GM19372 (cell line): ENCODE measurements around the gene NMRK1.

Source experiments
- ATAC-seq: cut with Tn5 transposase; IDR thresholded peaks from one replicate; pipeline ENCODE4 v1.9.1; 2021; ENCODE audit warnings: mild to moderate bottlenecking, low read depth, moderate library complexity; ENCODE audit not compliant: unreplicated experiment

Gene NMRK1

DNA sequence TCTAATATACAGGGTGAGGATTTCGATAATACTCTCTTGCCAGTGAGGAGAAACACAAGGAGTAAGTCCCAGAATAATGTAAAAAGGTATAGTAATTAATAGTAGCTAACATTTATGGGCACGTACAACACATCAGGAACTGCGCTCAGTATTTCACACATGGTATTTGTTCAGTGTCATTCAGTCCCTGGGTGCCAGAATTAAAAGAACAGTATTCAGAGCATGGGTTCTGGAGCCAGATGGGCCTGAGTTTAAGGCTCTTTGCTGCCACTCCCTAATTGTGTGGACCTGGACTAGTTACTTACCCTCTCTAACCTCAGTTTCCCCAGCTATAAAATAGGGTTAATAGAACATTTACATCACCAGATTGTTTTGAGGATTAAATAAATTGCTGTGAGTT, 16.7 kb upstream of the NMRK1 start:
- ATAC-seq: no peak

- ATAC-seq: no peak
Measured at GRCh38 chr9:75102177-75102790, 14.3 kb upstream of the NMRK1 start.

GRCh38 chr9:75101004-75101588, 13.1 kb upstream of the NMRK1 start:
- no peak for ATAC-seq

- ATAC-seq: no peak
Measured at GRCh38 chr9:75096796-75097195, 8.8 kb upstream of the NMRK1 start.

GRCh38 chr9:75092766-75093165, 4.8 kb upstream of the NMRK1 start:
- ATAC-seq: no peak

GRCh38 chr9:75090579-75090978, 2.6 kb upstream of the NMRK1 start:
- ATAC-seq: no peak

DNA sequence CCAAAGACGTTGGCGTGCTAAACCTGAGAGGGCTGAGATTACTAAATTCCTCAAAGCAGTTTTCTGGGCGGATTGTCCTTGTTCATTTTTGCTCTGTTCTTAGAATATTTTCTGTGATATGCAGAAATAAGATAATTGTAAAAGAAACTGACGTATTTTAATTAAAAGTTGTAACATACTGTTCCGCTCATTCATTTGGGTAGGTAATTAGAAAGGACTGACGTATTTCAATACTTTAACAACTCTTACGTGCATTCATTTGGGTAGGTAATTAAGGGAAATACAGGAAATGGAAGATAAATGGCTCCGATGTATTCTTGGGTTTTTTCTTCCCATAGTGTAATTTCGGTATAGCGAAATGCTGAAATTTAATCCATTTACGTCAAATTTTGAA, 1.4 kb upstream of the NMRK1 start:
- ATAC-seq: no peak

GRCh38 chr9:75088646-75089372, 854 bp upstream of the NMRK1 start:
- ATAC-seq: peak; percentile 28

GRCh38 chr9:75087289-75087823, 599 bp downstream of the NMRK1 start:
- ATAC-seq: no peak

DNA sequence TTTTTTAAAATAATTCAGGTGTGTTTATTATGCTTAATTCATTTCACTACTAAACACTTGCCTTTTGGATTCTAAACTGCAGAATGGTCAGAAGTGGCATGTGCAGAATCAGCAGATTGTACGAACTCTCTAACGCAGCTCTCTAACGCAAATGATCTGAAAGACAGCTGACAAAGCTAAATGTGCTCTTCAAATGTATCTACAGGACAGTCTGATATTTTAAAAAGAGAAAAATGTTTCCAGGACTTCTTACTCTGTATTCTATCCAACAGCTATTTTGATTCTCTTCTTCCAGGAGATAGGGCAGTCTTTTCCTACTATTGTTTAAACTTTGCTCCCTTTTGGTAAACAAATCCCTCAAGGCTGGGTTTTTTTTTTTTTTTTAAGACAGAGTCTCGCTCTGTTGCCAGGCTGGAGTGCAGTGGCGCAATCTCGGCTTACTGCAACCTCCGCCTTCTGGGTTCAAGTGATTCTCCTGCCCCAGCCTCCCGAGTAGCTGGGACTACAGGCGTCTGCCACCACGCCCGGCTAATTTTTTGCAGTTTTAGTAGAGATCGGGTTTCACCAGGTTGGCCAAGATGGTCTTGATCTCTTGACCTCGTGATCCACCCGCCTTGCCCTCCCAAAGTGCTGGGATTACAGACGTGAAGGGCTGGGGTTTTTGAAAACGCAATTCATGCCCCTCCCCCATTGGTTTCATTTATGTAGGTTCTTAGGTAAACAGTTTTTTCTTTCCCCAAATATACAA, 1.2 kb downstream of the NMRK1 start:
- ATAC-seq: no peak

- no peak for ATAC-seq
Measured at GRCh38 chr9:75085640-75086039, 2.3 kb downstream of the NMRK1 start.

DNA sequence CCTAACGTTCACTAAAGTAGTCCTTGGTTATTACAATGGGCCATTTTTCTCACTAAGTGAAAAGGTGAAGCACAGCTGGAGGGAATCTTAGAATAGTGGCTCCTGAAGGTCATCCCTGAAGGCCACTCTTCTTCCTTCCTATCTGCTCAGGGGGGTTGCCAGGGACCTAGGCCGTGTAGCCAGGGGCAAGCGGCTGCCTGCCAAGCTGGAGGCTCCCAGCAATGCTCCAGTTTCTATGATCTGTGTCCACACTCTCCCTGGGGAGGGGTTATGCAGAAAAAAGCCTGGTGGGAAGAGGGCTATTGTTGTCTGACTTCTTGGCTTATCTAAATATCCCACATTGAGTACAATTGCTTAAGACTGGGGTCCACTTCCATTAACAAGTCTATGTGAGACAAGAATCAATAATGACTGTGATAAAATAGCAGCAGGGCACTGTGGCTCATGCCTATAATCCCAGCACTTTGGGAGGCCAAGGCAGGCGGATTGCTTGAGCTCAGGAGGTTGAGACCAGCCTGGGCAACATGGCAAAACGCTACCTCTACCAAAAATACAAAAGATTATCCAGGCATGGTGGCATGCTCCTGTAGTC, 3.8 kb downstream of the NMRK1 start:
- ATAC-seq: no peak

- ATAC-seq: no peak
Measured at GRCh38 chr9:75083188-75083970, 4.6 kb downstream of the NMRK1 start.

DNA sequence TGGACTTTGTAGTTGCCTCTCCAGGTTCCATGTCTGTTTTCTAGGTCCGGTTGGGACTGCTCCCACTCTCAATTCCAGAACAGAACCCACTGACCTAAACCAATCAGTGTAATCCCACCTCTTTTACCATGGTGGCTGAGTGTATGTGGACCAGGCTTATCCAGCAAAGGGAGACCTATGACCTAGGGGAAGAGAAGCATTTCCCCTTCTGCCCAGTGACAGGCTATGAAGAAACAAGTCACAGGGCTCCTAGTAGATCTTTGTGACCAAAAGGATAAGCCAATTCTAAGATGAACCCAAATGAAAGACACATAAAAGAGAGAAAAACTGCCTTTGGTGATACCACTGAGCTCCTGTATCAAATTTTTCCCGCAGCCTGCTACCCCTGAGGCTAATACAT, 6.3 kb downstream of the NMRK1 start:
- ATAC-seq: no peak

DNA sequence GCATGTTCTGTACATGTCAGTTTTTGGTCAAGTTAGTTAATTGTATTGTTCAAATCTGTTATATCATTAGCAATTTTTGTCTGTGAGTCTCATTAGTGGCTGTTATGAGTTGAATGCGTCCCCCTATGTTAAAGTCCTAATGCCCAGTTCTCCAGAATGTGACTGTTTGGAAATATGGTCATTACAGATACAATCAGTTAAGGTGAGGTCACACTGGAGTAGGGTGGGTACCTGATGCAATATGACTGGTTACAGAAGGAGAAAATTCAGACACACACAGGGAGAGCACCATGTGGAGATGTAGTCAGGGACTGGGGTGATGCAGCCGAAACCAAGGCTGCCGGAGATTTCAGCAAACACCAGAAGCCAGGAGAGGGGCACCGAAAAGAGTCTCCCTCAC, 15.1 kb downstream of the NMRK1 start:
- no peak for ATAC-seq

GRCh38 chr9:75071530-75072122, 16.3 kb downstream of the NMRK1 start:
- no peak for ATAC-seq

DNA sequence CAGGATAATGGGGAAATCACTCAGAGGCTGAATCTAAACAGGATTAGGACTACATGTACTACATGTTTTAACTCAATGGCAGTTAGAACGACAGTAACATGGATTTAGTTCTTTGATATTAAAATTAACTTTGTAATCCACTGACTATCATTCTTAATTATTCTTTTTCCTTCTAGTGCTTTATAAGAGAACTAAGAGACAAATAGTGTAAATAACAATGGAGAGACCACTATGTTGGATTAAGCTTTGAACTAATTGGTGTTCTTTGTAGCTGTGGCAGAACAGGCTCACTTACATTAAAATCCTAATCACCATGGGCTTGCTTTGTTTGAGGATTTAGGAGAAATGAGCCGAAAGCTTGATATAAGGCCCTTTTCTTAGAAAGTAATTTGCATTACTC, 18.8 kb downstream of the NMRK1 start:
- ATAC-seq: no peak

DNA sequence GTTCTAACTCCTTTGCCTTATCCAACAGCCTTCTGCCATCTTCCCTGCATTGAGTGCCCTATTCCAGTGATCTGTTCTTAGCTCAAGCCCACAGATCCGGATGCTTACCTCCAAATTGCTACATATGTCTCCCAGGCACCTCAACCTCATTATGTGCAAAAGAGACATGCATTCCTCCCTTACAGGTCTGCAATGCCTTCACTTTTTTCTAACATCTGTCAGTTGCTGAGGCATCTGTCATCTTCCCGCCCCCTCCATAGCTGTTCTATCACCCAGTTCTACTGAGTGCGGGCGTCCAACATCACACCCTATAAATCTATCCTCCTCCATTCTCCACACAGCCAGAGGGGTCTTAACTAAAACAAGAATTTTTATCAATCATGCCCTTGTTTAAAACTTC, 20.1 kb downstream of the NMRK1 start:
- ATAC-seq: no peak

DNA sequence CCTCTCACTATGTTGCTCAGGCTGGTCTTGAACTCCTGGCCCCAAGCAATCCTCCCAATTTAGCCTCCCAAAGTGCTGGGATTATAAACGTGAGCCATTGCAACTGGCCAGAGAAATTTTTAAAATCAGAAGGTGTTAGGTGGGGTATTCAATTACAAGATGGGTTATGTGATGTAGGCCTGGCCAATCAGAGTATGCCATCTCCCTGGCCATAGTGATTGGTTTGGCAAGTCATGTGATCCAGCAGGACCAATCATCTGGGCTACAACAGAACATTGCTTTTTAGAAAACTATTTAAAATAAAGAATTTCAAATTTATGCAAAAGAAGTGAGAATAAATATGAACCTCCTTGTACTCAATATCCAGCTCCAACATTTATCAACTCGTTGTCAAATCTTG, 22.4 kb downstream of the NMRK1 start:
- no peak for ATAC-seq
